Stimulated activated CD8-positive, alpha-beta memory T cell treated with anti-CD3 and anti-CD28 coated beads, Interleukin-15, amount 100 ng/mL, for 1 hour (primary cell): ENCODE data around the gene PSMA4.
"Not testable (repeated sequence)": the region's sequence is repeated elsewhere in the genome, so short reads cannot be mapped to it uniquely, and the experiment has no call there.

Experiments used
- DNase-seq: peaks from one replicate; pipeline ENCODE4 v3.0.0-alpha.2; 2020; ENCODE audit warnings: low read depth

The PSMA4 gene

GRCh38 chr15:78540141-78540870 is at the start of gene PSMA4:
TSS of gene PSMA4 (plus strand) at chr15:78540444. CDS start at chr15:78541928, 1,484 bp downstream.
- DNase-seq = peak; percentile 91

- DNase-seq = no peak
These were observed 47.4 kb upstream of the PSMA4 start for GRCh38 chr15:78492872-78493271.

- no peak for DNase-seq
These were observed 38.4 kb upstream of the PSMA4 start for GRCh38 chr15:78501857-78502256.

GRCh38 chr15:78502641-78503040 is 37.6 kb upstream of the PSMA4 start:
- DNase-seq = no peak

GRCh38 chr15:78506971-78507830 is 33.0 kb upstream of the PSMA4 start, which contains the start of gene HYKK:
TSS of gene HYKK (plus strand) at chr15:78507577. CDS start at chr15:78513089, 5,512 bp downstream.
- peak; percentile 32 for DNase-seq

GRCh38 chr15:78507831-78508160 is 32.4 kb upstream of the PSMA4 start:
- DNase-seq = no peak

- DNase-seq = no peak
These were observed 32.0 kb upstream of the PSMA4 start for GRCh38 chr15:78508272-78508671.

- no peak for DNase-seq
These were observed 30.4 kb upstream of the PSMA4 start for GRCh38 chr15:78509726-78510312.

- not testable (repeated sequence) for DNase-seq
These were observed 20.2 kb upstream of the PSMA4 start for GRCh38 chr15:78520035-78520434.

- DNase-seq = no peak
These were observed 16.0 kb upstream of the PSMA4 start for GRCh38 chr15:78524230-78524629.

GRCh38 chr15:78527325-78527724 is 12.9 kb upstream of the PSMA4 start:
- DNase-seq = no peak

- DNase-seq = no peak
These were observed 6.9 kb upstream of the PSMA4 start for GRCh38 chr15:78533331-78533730.

- no peak for DNase-seq
These were observed 4.1 kb upstream of the PSMA4 start for GRCh38 chr15:78536134-78536533.

GRCh38 chr15:78537266-78537905 is 2.9 kb upstream of the PSMA4 start:
- DNase-seq = no peak

GRCh38 chr15:78538358-78538757 is 1.9 kb upstream of the PSMA4 start:
- DNase-seq = no peak

GRCh38 chr15:78539464-78540140 is 642 bp upstream of the PSMA4 start:
- DNase-seq = not testable (repeated sequence)

- DNase-seq = no peak
These were observed 863 bp downstream of the PSMA4 start for GRCh38 chr15:78540871-78541743.

GRCh38 chr15:78541744-78542034 is 1.4 kb downstream of the PSMA4 start:
- no peak for DNase-seq

GRCh38 chr15:78542647-78543046 is 2.4 kb downstream of the PSMA4 start:
- no peak for DNase-seq

GRCh38 chr15:78550194-78550593 is 9.9 kb downstream of the PSMA4 start:
- no peak for DNase-seq

GRCh38 chr15:78550815-78551214 is 10.6 kb downstream of the PSMA4 start:
- DNase-seq = no peak
